Suprapubic skin (tissue), 4 donors: ENCODE measurements around the gene SYNJ2.

Source experiments
- CTCF ChIP-seq, 2 donors: fragments of 200-600 bp in 1 of 2; fragments of 450-650 bp in 1 of 2; sonication (generic) in 1 of 2; IDR thresholded peaks; one replicate each; pipeline ENCODE4 v1.5.1; 2016 to 2019; ENCODE audit warnings: antibody characterized with exemption in 2 of 2, mild to moderate bottlenecking in 1 of 2, moderate library complexity in 1 of 2
- EP300 ChIP-seq: sonication (generic); formaldehyde crosslinking; IDR thresholded peaks from one replicate; pipeline ENCODE4 v1.6.1; 2017; ENCODE audit warnings: antibody characterized with exemption
- POLR2A ChIP-seq, 2 donors: fragments of 450-650 bp; IDR thresholded peaks; one replicate each; pipeline ENCODE4 v1.6.1; 2017; ENCODE audit warnings: antibody characterized with exemption in 2 of 2, mild to moderate bottlenecking in 2 of 2, moderate library complexity in 2 of 2
- POLR2AphosphoS5 ChIP-seq, 3 donors: sonication (generic); formaldehyde crosslinking; IDR thresholded peaks; one replicate each; pipeline ENCODE4 v1.6.1; 2017; ENCODE audit warnings: antibody characterized with exemption in 3 of 3

- no peak for TF ChIP-seq CTCF (IDR thresholded peaks at IDR 0.05)
- no peak for TF ChIP-seq EP300
- no peak for TF ChIP-seq POLR2A (IDR thresholded peaks at IDR 0.05)
- TF ChIP-seq POLR2AphosphoS5 (IDR thresholded peaks at IDR 0.05): no peak
These were observed 103.8 kb downstream of the SYNJ2 start for GRCh38 chr6:158085261-158086053.
